SIG-M5 (cell line): ENCODE measurements around the gene AGBL5.
A peak's percentile ranks its signal among the peaks of the same experiment; 100 is the strongest.

ENCODE experiments used
- DNase-seq: peaks from one replicate; lab custom pipeline; 2025; lab: John Stamatoyannopoulos, UW

The AGBL5 gene

GRCh38 chr2:27079233-27080139, 28.0 kb downstream of the AGBL5 start:
- DNase-seq, result no peak

- no peak for DNase-seq
Observed at GRCh38 chr2:27080140-27080469, 28.6 kb downstream of the AGBL5 start.

- no peak for DNase-seq
Observed at GRCh38 chr2:27080603-27080936, 29.1 kb downstream of the AGBL5 start.

- DNase-seq, result no peak
Observed at GRCh38 chr2:27081984-27082772, 30.7 kb downstream of the AGBL5 start.

- DNase-seq, result no peak
Observed at GRCh38 chr2:27082773-27083409, 31.4 kb downstream of the AGBL5 start.

GRCh38 chr2:27083410-27084296, 32.2 kb downstream of the AGBL5 start:
- DNase-seq, result no peak

- DNase-seq, result no peak
Observed at GRCh38 chr2:27084297-27085061, 33.0 kb downstream of the AGBL5 start.

GRCh38 chr2:27085062-27085672, 33.7 kb downstream of the AGBL5 start:
- DNase-seq, result no peak

- no peak for DNase-seq
Observed at GRCh38 chr2:27085673-27086089, 34.2 kb downstream of the AGBL5 start.

GRCh38 chr2:27086090-27086723, 34.7 kb downstream of the AGBL5 start:
- peak; percentile 55 for DNase-seq

- no peak for DNase-seq
Observed at GRCh38 chr2:27086724-27087593, 35.5 kb downstream of the AGBL5 start, which contains the start of gene KHK. TSS of gene KHK (plus strand) at chr2:27086772. CDS start at chr2:27087260, 488 bp downstream.

GRCh38 chr2:27087823-27088410, 36.4 kb downstream of the AGBL5 start:
- DNase-seq, result no peak

GRCh38 chr2:27088634-27089033, 37.2 kb downstream of the AGBL5 start:
- DNase-seq, result no peak

GRCh38 chr2:27089111-27089954, 37.9 kb downstream of the AGBL5 start:
- no peak for DNase-seq

- DNase-seq, result no peak
Observed at GRCh38 chr2:27091746-27092695, 40.6 kb downstream of the AGBL5 start.

GRCh38 chr2:27092696-27093429, 41.4 kb downstream of the AGBL5 start:
- no peak for DNase-seq
